ENCODE measurements around the gene CRYGC.

GRCh38 chr2:208097801-208098200, 31.8 kb downstream of the CRYGC start:
- TF ChIP-seq EZH2 (IDR thresholded peaks at IDR 0.05), result no peak
- TF ChIP-seq, protein P1, sequence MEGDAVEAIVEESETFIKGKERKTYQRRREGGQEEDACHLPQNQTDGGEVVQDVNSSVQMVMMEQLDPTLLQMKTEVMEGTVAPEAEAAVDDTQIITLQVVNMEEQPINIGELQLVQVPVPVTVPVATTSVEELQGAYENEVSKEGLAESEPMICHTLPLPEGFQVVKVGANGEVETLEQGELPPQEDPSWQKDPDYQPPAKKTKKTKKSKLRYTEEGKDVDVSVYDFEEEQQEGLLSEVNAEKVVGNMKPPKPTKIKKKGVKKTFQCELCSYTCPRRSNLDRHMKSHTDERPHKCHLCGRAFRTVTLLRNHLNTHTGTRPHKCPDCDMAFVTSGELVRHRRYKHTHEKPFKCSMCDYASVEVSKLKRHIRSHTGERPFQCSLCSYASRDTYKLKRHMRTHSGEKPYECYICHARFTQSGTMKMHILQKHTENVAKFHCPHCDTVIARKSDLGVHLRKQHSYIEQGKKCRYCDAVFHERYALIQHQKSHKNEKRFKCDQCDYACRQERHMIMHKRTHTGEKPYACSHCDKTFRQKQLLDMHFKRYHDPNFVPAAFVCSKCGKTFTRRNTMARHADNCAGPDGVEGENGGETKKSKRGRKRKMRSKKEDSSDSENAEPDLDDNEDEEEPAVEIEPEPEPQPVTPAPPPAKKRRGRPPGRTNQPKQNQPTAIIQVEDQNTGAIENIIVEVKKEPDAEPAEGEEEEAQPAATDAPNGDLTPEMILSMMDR (IDR thresholded peaks at IDR 0.05), result no peak

Data from neural progenitor cell (in vitro differentiated cells).